K562 (cell line): Measurements from ENCODE around the gene RAD23B. TPM values are rescaled to one million over a fixed set of nuclear protein-coding genes. Genes with fewer than 3 reads are reported as not detected.

Source experiments
- CREM ChIP-seq: IDR thresholded peaks from 2 replicates; pipeline ENCODE4 v1.6.1; 2014; ENCODE audit warnings: antibody characterized with exemption, low read depth
- HNRNPL ChIP-seq: fragments of 200-400 bp; formaldehyde crosslinking; IDR thresholded peaks from 2 replicates; pipeline ENCODE4 v1.6.1; 2017; ENCODE audit warnings: low read depth, mild to moderate bottlenecking, low read length
- MECOM ChIP-seq: fragments of 250-450 bp; sonication (Bioruptor Pico); IDR thresholded peaks from 2 replicates; pipeline ENCODE4 v1.8.0; 2022; ENCODE audit warnings: inconsistent platforms
- polyA plus RNA-seq, 8 experiments: library from polyadenylated mRNA; depleted of rRNA in 4 of 8; stranded (reverse) in 5 of 8; unstranded in 3 of 8; fragments of >200 nt; fragmentation: Nextera tagmentation in 2 of 8; fragmentation: Illumina TruSeq in 1 of 8; extraction: Ambion mirVana in 2 of 8; extraction: Trizol in 1 of 8; gene quantifications; 2 replicates each; pipeline versions ENCODE4 v1.2.1 to v1.2.3, GENCODE V29; 2011 to 2014; ENCODE audit warnings: inconsistent platforms in 1 of 8, missing spikeins in 1 of 8
- total RNA-seq, 7 experiments: library from RNA; depleted of rRNA in 6 of 7; stranded (reverse); fragments of >200 nt in 6 of 7; fragmentation: Illumina TruSeq in 2 of 7; extraction: Trizol in 2 of 7; gene quantifications; 2 replicates each; pipeline versions ENCODE4 v1.2.1 to v1.2.3, GENCODE V29; 2011 to 2021; ENCODE audit warnings: low replicate concordance in 1 of 7
- TF ChIP-seq, protein P1 (sequence below): fragments of 250-450 bp; sonication (Bioruptor Pico); IDR thresholded peaks from 2 replicates; pipeline ENCODE4 v1.4.0; 2020
- TF ChIP-seq, protein P2 (sequence below), 3 experiments: fragments of 200-800 bp in 1 of 3; fragments of 250-450 bp in 1 of 3; fragments of 450-650 bp in 1 of 3; sonication (Bioruptor Pico) in 1 of 3; sonication (Bioruptor generic) in 1 of 3; formaldehyde crosslinking in 1 of 3; IDR thresholded peaks; 2 replicates each; pipeline versions ENCODE4 v1.6.1 to v1.8.0; 2016 to 2022; ENCODE audit warnings: mild to moderate bottlenecking in 2 of 3, missing genetic modification characterization in 2 of 3, missing compliant biosample characterization in 1 of 3, moderate library complexity in 1 of 3
- TF ChIP-seq, protein P3 (sequence below): IDR thresholded peaks from 2 replicates; pipeline ENCODE4 v1.6.1; 2016; ENCODE audit warnings: missing genetic modification characterization, missing compliant biosample characterization
- TF ChIP-seq, protein P4 (sequence below): fragments of 450-650 bp; IDR thresholded peaks from 2 replicates; pipeline ENCODE4 v1.6.1; 2018; ENCODE audit warnings: mild to moderate bottlenecking, low read depth; ENCODE audit not compliant: partially characterized antibody
- TF ChIP-seq, protein P5 (sequence below): fragments of 450-650 bp; IDR thresholded peaks from 2 replicates; pipeline ENCODE4 v1.6.1; 2018; ENCODE audit not compliant: partially characterized antibody

The RAD23B gene
- total and polyA plus RNA-seq, 9 of the 15 experiments (the other 6 are each of a cell fraction or from before 2014, with no cell fraction given) = 14.5 to 184 (median 114) TPM

DNA sequence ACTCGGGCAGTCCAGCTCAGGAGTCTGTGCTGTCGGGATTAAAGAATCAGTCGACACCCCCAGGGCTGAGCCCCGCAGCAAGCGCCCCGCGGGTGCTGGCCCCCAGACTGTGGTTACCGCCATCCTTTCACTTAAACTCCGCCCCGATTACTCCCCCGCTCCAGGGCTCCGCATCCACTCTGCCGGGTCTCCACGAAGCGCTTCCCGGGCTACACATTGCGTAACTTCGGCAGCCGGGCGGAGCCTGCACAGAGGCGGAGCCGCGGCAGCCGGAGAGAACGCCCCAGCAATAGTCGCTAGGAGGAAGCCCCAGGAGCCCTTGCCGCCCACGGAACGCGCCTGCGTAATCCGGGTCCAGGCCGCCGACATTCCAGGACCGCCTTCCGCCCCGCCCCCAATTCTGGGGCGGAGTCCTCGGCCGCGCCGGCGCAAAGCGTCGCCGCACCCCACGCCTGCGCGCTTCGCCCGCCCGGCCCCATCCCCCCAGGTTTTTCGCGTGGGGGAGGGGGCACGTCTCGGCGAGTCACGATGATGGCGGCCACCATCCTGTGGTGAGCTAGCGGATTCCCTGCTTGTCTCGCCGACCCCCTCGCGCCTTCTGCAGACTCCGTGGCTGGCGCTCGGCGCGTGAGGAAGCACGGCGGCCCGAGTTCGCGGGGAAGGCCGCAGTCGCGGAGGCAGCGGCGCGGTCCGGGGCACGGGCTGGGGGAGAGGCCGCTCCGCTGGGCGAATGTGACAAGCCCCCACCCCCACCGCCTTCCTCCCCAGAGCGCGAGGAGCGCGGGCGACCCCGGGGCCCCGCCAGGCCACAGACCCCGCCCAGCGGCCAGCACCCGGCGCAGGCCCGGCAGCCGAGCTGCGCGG is at the start of gene RAD23B (continued):
- TF ChIP-seq, protein P1, sequence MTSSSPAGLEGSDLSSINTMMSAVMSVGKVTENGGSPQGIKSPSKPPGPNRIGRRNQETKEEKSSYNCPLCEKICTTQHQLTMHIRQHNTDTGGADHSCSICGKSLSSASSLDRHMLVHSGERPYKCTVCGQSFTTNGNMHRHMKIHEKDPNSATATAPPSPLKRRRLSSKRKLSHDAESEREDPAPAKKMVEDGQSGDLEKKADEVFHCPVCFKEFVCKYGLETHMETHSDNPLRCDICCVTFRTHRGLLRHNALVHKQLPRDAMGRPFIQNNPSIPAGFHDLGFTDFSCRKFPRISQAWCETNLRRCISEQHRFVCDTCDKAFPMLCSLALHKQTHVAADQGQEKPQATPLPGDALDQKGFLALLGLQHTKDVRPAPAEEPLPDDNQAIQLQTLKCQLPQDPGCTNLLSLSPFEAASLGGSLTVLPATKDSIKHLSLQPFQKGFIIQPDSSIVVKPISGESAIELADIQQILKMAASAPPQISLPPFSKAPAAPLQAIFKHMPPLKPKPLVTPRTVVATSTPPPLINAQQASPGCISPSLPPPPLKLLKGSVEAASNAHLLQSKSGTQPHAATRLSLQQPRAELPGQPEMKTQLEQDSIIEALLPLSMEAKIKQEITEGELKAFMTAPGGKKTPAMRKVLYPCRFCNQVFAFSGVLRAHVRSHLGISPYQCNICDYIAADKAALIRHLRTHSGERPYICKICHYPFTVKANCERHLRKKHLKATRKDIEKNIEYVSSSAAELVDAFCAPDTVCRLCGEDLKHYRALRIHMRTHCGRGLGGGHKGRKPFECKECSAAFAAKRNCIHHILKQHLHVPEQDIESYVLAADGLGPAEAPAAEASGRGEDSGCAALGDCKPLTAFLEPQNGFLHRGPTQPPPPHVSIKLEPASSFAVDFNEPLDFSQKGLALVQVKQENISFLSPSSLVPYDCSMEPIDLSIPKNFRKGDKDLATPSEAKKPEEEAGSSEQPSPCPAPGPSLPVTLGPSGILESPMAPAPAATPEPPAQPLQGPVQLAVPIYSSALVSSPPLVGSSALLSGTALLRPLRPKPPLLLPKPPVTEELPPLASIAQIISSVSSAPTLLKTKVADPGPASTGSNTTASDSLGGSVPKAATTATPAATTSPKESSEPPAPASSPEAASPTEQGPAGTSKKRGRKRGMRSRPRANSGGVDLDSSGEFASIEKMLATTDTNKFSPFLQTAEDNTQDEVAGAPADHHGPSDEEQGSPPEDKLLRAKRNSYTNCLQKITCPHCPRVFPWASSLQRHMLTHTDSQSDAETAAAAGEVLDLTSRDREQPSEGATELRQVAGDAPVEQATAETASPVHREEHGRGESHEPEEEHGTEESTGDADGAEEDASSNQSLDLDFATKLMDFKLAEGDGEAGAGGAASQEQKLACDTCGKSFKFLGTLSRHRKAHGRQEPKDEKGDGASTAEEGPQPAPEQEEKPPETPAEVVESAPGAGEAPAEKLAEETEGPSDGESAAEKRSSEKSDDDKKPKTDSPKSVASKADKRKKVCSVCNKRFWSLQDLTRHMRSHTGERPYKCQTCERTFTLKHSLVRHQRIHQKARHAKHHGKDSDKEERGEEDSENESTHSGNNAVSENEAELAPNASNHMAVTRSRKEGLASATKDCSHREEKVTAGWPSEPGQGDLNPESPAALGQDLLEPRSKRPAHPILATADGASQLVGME (CRISPR knock-in tag) = no peak
- TF ChIP-seq HNRNPL (peak; percentile 45; the same call in 1 of the 2 replicates), CREM (peak; percentile 31; the same call in 1 of the 2 replicates), MECOM (CRISPR knock-in tag) (no peak)
- TF ChIP-seq, protein P2, sequence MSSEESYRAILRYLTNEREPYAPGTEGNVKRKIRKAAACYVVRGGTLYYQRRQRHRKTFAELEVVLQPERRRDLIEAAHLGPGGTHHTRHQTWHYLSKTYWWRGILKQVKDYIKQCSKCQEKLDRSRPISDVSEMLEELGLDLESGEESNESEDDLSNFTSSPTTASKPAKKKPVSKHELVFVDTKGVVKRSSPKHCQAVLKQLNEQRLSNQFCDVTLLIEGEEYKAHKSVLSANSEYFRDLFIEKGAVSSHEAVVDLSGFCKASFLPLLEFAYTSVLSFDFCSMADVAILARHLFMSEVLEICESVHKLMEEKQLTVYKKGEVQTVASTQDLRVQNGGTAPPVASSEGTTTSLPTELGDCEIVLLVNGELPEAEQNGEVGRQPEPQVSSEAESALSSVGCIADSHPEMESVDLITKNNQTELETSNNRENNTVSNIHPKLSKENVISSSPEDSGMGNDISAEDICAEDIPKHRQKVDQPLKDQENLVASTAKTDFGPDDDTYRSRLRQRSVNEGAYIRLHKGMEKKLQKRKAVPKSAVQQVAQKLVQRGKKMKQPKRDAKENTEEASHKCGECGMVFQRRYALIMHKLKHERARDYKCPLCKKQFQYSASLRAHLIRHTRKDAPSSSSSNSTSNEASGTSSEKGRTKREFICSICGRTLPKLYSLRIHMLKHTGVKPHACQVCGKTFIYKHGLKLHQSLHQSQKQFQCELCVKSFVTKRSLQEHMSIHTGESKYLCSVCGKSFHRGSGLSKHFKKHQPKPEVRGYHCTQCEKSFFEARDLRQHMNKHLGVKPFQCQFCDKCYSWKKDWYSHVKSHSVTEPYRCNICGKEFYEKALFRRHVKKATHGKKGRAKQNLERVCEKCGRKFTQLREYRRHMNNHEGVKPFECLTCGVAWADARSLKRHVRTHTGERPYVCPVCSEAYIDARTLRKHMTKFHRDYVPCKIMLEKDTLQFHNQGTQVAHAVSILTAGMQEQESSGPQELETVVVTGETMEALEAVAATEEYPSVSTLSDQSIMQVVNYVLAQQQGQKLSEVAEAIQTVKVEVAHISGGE (CRISPR knock-in tag; IDR thresholded peaks at IDR 0.05) = no peak; a peak in 1 of 6 replicates
- TF ChIP-seq, protein P3, sequence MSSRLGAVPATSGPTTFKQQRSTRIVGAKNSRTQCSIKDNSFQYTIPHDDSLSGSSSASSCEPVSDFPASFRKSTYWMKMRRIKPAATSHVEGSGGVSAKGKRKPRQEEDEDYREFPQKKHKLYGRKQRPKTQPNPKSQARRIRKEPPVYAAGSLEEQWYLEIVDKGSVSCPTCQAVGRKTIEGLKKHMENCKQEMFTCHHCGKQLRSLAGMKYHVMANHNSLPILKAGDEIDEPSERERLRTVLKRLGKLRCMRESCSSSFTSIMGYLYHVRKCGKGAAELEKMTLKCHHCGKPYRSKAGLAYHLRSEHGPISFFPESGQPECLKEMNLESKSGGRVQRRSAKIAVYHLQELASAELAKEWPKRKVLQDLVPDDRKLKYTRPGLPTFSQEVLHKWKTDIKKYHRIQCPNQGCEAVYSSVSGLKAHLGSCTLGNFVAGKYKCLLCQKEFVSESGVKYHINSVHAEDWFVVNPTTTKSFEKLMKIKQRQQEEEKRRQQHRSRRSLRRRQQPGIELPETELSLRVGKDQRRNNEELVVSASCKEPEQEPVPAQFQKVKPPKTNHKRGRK (tag) = no peak
- TF ChIP-seq, protein P4, sequence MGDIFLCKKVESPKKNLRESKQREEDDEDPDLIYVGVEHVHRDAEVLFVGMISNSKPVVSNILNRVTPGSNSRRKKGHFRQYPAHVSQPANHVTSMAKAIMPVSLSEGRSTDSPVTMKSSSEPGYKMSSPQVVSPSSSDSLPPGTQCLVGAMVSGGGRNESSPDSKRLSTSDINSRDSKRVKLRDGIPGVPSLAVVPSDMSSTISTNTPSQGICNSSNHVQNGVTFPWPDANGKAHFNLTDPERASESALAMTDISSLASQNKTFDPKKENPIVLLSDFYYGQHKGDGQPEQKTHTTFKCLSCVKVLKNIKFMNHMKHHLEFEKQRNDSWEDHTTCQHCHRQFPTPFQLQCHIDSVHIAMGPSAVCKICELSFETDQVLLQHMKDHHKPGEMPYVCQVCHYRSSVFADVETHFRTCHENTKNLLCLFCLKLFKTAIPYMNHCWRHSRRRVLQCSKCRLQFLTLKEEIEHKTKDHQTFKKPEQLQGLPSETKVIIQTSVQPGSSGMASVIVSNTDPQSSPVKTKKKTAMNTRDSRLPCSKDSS = no peak
- TF ChIP-seq, protein P5, sequence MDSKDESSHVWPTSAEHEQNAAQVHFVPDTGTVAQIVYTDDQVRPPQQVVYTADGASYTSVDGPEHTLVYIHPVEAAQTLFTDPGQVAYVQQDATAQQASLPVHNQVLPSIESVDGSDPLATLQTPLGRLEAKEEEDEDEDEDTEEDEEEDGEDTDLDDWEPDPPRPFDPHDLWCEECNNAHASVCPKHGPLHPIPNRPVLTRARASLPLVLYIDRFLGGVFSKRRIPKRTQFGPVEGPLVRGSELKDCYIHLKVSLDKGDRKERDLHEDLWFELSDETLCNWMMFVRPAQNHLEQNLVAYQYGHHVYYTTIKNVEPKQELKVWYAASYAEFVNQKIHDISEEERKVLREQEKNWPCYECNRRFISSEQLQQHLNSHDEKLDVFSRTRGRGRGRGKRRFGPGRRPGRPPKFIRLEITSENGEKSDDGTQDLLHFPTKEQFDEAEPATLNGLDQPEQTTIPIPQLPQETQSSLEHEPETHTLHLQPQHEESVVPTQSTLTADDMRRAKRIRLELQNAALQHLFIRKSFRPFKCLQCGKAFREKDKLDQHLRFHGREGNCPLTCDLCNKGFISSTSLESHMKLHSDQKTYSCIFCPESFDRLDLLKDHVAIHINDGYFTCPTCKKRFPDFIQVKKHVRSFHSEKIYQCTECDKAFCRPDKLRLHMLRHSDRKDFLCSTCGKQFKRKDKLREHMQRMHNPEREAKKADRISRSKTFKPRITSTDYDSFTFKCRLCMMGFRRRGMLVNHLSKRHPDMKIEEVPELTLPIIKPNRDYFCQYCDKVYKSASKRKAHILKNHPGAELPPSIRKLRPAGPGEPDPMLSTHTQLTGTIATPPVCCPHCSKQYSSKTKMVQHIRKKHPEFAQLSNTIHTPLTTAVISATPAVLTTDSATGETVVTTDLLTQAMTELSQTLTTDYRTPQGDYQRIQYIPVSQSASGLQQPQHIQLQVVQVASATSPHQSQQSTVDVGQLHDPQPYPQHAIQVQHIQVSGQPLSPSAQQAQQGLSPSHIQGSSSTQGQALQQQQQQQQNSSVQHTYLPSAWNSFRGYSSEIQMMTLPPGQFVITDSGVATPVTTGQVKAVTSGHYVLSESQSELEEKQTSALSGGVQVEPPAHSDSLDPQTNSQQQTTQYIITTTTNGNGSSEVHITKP = peak; percentile 68
